HG02852 (cell line): ENCODE results near the gene ATF4.

Experiments
- ATAC-seq: cut with Tn5 transposase; IDR thresholded peaks from one replicate; pipeline ENCODE4 v1.9.1; 2021; ENCODE audit warnings: mild to moderate bottlenecking, moderate library complexity; ENCODE audit not compliant: unreplicated experiment

The ATF4 gene

GRCh38 chr22:39556970-39557841 is 36.8 kb downstream of the ATF4 start:
- no peak for ATAC-seq

DNA sequence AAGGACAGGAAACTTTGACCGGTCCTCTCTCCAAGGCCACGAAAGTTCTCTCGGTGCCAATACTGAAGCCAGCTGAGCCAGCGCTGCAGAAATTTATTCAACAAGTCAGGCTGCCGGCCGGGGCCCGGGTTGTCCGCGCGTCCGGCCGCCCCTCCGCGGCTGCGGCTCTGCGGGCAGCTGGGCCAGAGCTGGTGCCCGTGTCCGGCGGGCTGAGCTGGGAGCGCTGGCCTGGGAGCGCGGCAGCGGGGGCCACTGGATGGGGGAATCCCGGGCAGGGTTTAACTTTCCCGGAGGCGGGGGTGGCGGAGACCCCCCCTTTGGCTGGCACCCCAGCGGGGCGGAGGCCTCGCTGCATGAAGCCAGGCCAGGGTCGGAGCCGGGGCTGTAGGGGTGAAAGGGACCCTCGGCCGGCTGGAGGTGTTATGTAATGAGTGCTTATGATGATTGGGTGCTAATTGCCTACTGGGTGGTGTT is 37.9 kb downstream of the ATF4 start:
- no peak for ATAC-seq

DNA sequence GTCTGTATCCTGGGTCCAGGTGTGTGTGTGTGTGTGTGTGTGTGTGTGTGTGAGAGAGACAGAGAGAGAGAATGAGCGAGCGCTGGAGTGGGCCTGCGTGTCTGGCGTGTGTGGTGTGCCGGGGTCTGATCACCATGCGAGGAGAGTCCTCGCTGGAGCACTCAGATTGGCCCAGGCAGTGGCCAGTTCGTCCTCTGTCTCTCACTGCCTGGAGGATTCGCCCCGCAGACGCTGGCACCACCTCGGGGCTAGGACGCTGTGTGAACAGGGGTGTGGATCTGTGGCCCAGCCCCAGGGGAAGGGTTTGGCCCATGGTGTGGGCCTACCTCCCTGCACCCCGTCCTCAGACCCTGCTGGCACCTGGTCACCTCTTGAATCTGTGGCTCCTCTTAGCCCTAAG is 38.6 kb downstream of the ATF4 start:
- ATAC-seq: no peak

DNA sequence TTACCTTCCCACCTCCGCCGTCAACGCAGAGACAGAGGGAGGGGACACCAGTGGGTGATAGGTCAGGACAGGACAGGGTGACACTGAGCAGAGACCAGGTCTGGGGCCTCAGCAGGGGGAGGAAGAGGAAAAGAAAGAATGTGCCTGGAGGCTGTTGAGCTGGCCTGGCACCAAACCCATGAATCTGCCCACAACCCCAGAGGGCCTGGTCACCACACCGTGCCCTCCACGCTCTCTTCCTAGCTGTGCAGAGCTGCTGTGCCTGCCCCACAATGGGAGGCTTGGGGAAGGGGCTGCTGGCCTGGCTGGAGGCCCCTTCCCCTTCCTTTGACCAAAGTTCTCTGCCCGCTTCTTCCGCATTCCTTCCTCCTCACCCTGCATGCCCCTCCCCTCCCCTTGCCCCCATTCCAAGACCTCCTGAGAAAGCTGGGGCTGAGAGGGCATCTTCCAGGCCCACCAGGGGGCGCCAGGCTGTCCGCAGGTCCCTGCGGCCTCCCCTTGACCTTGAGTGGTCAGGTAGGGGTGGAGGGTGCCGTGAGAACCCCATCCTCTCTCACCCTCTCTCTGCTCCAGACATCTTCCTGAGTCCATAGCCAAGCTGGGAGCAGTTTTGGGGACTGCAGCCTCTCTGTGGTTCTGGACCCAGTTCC is 39.2 kb downstream of the ATF4 start:
- no peak for ATAC-seq

DNA sequence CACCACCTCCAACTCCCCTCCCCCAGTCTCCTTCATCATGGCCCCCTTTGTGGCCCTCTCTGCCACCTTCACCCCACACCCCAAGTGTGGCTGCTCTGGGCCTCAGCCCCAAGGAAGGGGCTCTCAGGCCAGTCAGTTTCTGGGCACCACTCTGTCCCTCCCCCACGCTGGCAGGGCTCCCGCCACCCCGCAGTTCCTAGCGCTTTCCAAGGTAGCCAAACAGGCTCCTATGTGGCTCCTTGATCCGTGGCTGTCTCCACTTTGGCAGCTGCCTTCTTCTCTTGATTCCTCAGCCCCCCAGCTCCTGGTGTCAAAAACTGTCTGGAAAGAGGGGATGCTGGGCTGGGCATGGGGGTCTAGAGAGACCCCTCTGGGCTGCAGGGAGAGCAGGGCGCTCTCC is 39.8 kb downstream of the ATF4 start:
- no peak for ATAC-seq

DNA sequence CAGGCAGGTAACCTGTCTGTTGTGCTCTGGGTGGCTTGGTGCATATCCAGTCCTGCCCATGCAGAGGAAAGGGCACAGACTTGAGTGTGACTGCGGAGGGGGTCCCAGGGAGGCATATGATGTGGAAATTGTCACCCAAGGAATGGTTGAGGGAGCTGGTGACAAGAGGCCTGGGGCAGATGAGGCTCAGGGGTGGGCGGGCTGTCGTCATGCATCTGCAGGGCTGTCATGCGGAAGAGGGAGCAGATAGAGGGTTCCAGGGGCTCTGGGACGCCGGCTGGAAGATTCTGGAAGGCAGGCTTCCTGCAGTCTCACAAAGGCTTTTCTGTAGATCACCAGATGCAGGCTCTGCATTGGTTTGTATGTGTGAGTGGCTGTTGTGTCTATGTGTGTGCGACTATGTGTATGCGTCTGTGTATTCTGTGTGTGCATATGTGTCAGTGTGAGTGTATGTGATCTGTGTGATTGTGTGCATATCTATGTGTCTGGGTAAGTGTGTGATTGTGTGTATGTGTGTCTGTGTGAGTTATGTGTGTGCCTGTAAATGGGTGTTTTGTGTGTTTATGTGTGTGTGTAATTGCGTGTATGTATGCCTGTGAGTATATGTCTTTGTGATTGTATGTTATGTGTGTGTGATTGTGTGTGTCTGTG is 42.6 kb downstream of the ATF4 start:
- no peak for ATAC-seq

DNA sequence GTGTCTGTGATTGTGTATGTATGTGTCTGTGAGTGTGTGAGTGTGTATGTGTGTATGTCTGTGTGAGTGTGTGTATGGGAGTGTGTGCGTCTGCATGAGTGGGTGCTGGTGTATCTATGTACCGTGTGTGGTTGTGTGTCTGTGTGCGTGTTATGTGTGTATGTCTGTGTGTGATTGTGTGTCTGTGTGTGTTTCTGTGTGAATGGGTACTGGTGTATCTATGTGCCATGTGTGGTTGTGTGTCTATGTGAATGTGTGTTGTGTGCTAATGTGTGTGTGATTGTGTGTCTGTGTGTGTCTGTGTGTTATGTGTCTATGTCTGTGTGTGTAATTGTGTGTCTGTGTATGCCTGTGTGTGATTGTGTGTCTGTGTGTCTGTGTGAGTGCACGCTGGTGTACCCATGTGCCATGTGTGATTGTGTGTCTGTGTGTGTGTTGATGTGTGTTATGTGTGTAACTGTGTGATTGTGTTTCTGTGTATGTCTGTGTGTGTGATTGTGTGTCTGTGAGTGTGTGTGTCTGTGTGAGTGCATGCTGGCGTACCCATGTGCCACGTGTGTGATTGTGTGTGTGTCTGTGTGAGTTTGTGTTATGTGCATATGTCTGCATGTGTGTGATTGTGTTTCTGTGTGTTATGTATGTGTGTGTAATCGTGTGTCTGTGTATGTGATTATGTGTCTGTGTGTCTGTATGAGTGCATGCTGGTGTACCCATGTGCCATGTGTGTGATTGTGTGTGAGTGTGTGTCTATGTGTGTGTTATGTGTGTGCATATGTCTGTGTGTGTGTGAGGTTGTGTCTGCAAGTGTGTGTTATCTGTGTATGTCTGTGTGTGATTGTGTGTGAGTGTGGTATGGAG is 43.4 kb downstream of the ATF4 start:
- ATAC-seq: no peak

GRCh38 chr22:39565414-39565944 is 45.1 kb downstream of the ATF4 start:
- no peak for ATAC-seq

GRCh38 chr22:39567135-39567946 is 47.0 kb downstream of the ATF4 start:
- ATAC-seq: no peak

GRCh38 chr22:39568278-39568981 is 48.1 kb downstream of the ATF4 start:
- no peak for ATAC-seq

- ATAC-seq: no peak
These were observed 48.7 kb downstream of the ATF4 start for GRCh38 chr22:39569066-39569465.

- no peak for ATAC-seq
These were observed 49.9 kb downstream of the ATF4 start for GRCh38 chr22:39570226-39570625.

- ATAC-seq: no peak
These were observed 50.3 kb downstream of the ATF4 start, which contains the start of gene CACNA1I for GRCh38 chr22:39570665-39571064. TSS of gene CACNA1I (plus strand) at chr22:39570753. CDS start at chr22:39570753, 0 bp downstream.

- no peak for ATAC-seq
These were observed 51.2 kb downstream of the ATF4 start for GRCh38 chr22:39571538-39571937.
